ENCODE data around the gene CACNA1D. TPM values are rescaled to one million over a fixed set of nuclear protein-coding genes. Genes with fewer than 3 reads are reported as not detected.

CACNA1D gene
- total RNA-seq, 2 donors from 2014 or later, result 9.9 to 20.4 TPM

DNA sequence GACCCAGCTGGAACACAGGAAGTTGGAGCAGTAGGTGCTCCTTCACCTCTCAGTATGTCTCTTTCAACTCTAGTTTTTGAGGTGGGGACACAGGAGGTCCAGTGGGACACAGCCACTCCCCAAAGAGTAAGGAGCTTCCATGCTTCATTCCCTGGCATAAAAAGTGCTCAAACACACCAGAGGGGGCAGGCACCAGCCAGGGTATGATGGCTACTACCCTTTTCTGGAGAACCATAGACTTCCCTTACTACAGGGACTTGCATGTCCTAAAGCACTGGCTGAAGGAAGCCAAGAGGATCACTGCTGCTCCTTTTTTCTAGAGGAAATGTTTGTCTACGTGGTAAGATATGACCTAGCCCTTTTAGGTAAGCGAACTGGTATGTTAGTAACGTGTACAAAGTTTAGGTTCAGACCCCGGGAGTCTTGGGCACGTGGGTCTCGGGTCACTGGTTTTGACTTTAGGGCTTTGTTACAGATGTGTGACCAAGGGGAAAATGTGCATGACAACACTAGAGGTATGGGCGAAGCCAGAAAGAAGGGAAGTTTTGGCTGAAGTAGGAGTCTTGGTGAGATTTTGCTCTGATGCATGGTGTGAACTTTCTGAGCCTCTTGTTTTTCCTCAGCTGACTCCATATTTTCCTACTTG is 363.8 kb downstream of the CACNA1D start:
- intact Hi-C loops (cut with DNase I), result no loop called here
- Histone ChIP-seq H3K4me3 (no peak overlapping the region), H3K36me3 (replicated peaks in 1 of 2; ENCODE audit: insufficient read depth in 1 of 2, low read depth in 2 of 2) (peaks cover 0 to 5% of the 10 kb centered on the region in 2 donors), H3K27me3 (no peaks in the 10 kb centered on the region), H3K27ac (no peak overlapping the region), H3K4me1 (peaks cover 3% of the 10 kb centered on the region), H3K9me3 (no peaks in the 10 kb centered on the region)
- ATAC-seq (no peak), DNase-seq (no peak)
- 94 to 96% methylated on average over 7 of the region's 7 CpGs for WGBS, 2 donors
- TF ChIP-seq, protein P1, sequence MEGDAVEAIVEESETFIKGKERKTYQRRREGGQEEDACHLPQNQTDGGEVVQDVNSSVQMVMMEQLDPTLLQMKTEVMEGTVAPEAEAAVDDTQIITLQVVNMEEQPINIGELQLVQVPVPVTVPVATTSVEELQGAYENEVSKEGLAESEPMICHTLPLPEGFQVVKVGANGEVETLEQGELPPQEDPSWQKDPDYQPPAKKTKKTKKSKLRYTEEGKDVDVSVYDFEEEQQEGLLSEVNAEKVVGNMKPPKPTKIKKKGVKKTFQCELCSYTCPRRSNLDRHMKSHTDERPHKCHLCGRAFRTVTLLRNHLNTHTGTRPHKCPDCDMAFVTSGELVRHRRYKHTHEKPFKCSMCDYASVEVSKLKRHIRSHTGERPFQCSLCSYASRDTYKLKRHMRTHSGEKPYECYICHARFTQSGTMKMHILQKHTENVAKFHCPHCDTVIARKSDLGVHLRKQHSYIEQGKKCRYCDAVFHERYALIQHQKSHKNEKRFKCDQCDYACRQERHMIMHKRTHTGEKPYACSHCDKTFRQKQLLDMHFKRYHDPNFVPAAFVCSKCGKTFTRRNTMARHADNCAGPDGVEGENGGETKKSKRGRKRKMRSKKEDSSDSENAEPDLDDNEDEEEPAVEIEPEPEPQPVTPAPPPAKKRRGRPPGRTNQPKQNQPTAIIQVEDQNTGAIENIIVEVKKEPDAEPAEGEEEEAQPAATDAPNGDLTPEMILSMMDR (IDR thresholded peaks at IDR 0.05), result no peak
- TF ChIP-seq POLR2A (IDR thresholded peaks at IDR 0.05), result no peak

DNA sequence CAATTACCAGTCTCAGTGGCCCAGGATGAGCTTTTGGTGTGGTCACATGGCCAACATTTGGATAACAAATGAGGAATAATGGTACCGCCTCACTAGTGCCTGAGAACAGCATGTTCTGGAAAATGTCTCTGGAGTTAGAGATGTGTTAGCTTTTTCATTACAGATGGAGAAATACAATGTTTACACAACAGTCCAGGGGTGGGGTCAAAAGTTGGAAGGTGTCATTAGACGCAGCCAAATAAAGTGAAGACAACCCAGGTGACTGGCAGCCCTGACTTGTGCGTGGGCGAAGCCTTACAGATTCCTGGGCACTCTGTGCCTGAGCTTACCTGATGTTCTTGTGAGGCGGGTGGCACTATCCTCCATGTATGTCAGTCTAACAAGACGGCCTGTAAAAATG is 364.8 kb downstream of the CACNA1D start:
- ATAC-seq (no peak), DNase-seq (no peak)
- Histone ChIP-seq H3K4me3 (no peak overlapping the region), H3K27ac (no peak overlapping the region), H3K27me3 (no peaks in the 10 kb centered on the region), H3K9me3 (no peaks in the 10 kb centered on the region), H3K36me3 (replicated peaks in 1 of 2; ENCODE audit: insufficient read depth in 1 of 2, low read depth in 2 of 2) (peaks cover 0 to 7% of the 10 kb centered on the region in 2 donors), H3K4me1 (peaks cover 3% of the 10 kb centered on the region)
- WGBS, 2 donors, result 91 to 97% methylated on average over 6 of the region's 6 CpGs
- intact Hi-C loops (cut with DNase I), result no loop called here
- TF ChIP-seq, protein P1 (IDR thresholded peaks at IDR 0.05), result no peak
- TF ChIP-seq POLR2A (IDR thresholded peaks at IDR 0.05), result no peak

GRCh38 chr3:53860196-53860595 is 365.8 kb downstream of the CACNA1D start:
- no peaks in the 10 kb centered on the region for H3K27me3 ChIP-seq
- no peak overlapping the region for H3K27ac ChIP-seq
- ATAC-seq, result no peak
- DNase-seq, result no peak
- intact Hi-C loops (cut with DNase I), result no loop called here
- no peaks in the 10 kb centered on the region for H3K9me3 ChIP-seq
- H3K36me3 ChIP-seq (replicated peaks in 1 of 2; ENCODE audit: insufficient read depth in 1 of 2, low read depth in 2 of 2), result peaks cover 0 to 7% of the 10 kb centered on the region in 2 donors
- WGBS, 2 donors, result 76 to 78% methylated on average over 4 of the region's 4 CpGs
- H3K4me1 ChIP-seq, result peaks cover 3% of the 10 kb centered on the region
- no peak overlapping the region for H3K4me3 ChIP-seq
- TF ChIP-seq, protein P1 (IDR thresholded peaks at IDR 0.05), result no peak
- no peak for TF ChIP-seq POLR2A (IDR thresholded peaks at IDR 0.05)

DNA sequence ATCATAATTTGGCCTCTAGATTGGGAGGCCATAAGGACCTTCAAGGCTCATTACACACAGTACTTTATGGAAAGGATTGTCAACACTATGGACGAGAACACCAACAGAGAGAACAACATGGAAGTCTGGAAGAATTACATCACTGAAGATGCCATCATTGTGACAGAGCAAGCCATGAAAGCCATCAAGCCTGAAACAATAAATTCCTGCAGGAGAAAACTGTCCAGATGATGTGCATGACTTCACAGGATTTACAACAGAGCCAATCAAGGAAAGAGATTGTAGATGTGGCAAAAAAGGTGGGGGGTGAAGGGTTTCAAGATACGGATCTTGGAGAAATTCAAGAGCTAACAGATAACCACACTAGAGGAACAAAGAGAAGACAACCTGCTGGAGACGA is 367.8 kb downstream of the CACNA1D start:
- TF ChIP-seq, protein P1 (IDR thresholded peaks at IDR 0.05), result no peak
- TF ChIP-seq POLR2A (IDR thresholded peaks at IDR 0.05), result no peak
- H3K27me3 ChIP-seq, result no peaks in the 10 kb centered on the region
- H3K4me3 ChIP-seq, result no peak overlapping the region
- 91 to 92% methylated on average over 3 of the region's 3 CpGs for WGBS, 2 donors
- peaks cover 0 to 10% of the 10 kb centered on the region in 2 donors for H3K36me3 ChIP-seq (replicated peaks in 1 of 2; ENCODE audit: insufficient read depth in 1 of 2, low read depth in 2 of 2)
- no peak for DNase-seq
- intact Hi-C loops (cut with DNase I), result no loop called here
- H3K9me3 ChIP-seq, result no peaks in the 10 kb centered on the region
- ATAC-seq, result no peak
- H3K4me1 ChIP-seq, result peaks cover 3% of the 10 kb centered on the region
- H3K27ac ChIP-seq, result no peak overlapping the region

- 90 to 93% methylated on average over 1 of the region's 1 CpG for WGBS, 2 donors
- TF ChIP-seq, protein P1 (IDR thresholded peaks at IDR 0.05), result no peak
- H3K27me3 ChIP-seq, result no peaks in the 10 kb centered on the region
- no peak for DNase-seq
- H3K9me3 ChIP-seq, result no peaks in the 10 kb centered on the region
- peaks cover 0 to 12% of the 10 kb centered on the region in 2 donors for H3K36me3 ChIP-seq (replicated peaks in 1 of 2; ENCODE audit: insufficient read depth in 1 of 2, low read depth in 2 of 2)
- no peak for ATAC-seq
- intact Hi-C loops (cut with DNase I), result no loop called here
- no peak overlapping the region for H3K27ac ChIP-seq
- peaks cover 3% of the 10 kb centered on the region for H3K4me1 ChIP-seq
- no peak overlapping the region for H3K4me3 ChIP-seq
Measured at GRCh38 chr3:53863145-53863544, 368.7 kb downstream of the CACNA1D start.

Measured in body of pancreas (tissue), 4 donors.